Thoracic aorta (tissue), 2 donors: ENCODE measurements around the gene SATB2. TPM values are rescaled to one million over a fixed set of nuclear protein-coding genes. Genes with fewer than 3 reads are reported as not detected.

Experiments
- ATAC-seq: fragments of 150-250 bp; one replicate; pipeline ENCODE4 v1.8.0; 2017; ENCODE audit warnings: low read depth; ENCODE audit not compliant: insufficient number of reproducible peaks, low FRiP score
- DNase-seq: peaks from one replicate; pipeline ENCODE4 v3.0.0-alpha.2; 2020; ENCODE audit warnings: low spot score
- H3K27ac ChIP-seq, 2 donors: fragments of 200-600 bp; sonication (generic); 1 replicate in 1 of 2; 2 replicates in 1 of 2; pipeline ENCODE4 v1.5.1; 2016; ENCODE audit warnings: mild to moderate bottlenecking in 2 of 2, moderate library complexity in 2 of 2
- H3K27me3 ChIP-seq: fragments of 200-600 bp; sonication (generic); replicated peaks from 2 replicates; pipeline ENCODE4 v1.6.0; 2016; ENCODE audit warnings: mild to moderate bottlenecking; ENCODE audit not compliant: insufficient read depth
- H3K36me3 ChIP-seq: fragments of 200-600 bp; sonication (generic); one replicate; pipeline ENCODE4 v1.5.1; 2016
- H3K4me1 ChIP-seq, 2 donors: fragments of 200-600 bp; sonication (generic); 1 replicate in 1 of 2; 2 replicates in 1 of 2; pipeline versions ENCODE4 v1.5.1 to v1.6.0; 2016; ENCODE audit warnings: low read depth in 2 of 2, mild to moderate bottlenecking in 1 of 2; ENCODE audit not compliant: control insufficient read depth in 1 of 2
- H3K4me3 ChIP-seq: fragments of 200-600 bp; sonication (generic); 2 replicates; pipeline ENCODE4 v1.5.1; 2016; ENCODE audit warnings: mild to moderate bottlenecking
- H3K9me3 ChIP-seq: fragments of 200-600 bp; sonication (generic); 2 replicates; pipeline ENCODE4 v1.5.1; 2016
- CTCF ChIP-seq: fragments of 200-600 bp; sonication (generic); IDR thresholded peaks from one replicate; pipeline ENCODE4 v1.5.1; 2019; ENCODE audit warnings: antibody characterized with exemption
- total RNA-seq, 2 donors: library from RNA; depleted of rRNA; stranded (reverse); fragments of >200 nt; gene quantifications; one replicate each; pipeline versions ENCODE4 v1.1.0 to v1.2.3, GENCODE V29; 2016

Gene SATB2
- total RNA-seq, 2 donors from 2014 or later = 4.5 to 5.5 TPM

GRCh38 chr2:199455545-199456382 is 2.0 kb downstream of the SATB2 start:
- DNase-seq (no peak), ATAC-seq (no peak)
- no peaks in the 10 kb centered on the region for H3K36me3 ChIP-seq
- H3K27ac ChIP-seq = no peak overlapping the region
- H3K27me3 ChIP-seq = peaks cover 14% of the 10 kb centered on the region
- TF ChIP-seq CTCF = no peak
- no peaks in the 10 kb centered on the region for H3K9me3 ChIP-seq
- peaks cover 16 to 32% of the 10 kb centered on the region in 2 donors for H3K4me1 ChIP-seq
- peak overlapping the region; percentile 85 for H3K4me3 ChIP-seq

DNA sequence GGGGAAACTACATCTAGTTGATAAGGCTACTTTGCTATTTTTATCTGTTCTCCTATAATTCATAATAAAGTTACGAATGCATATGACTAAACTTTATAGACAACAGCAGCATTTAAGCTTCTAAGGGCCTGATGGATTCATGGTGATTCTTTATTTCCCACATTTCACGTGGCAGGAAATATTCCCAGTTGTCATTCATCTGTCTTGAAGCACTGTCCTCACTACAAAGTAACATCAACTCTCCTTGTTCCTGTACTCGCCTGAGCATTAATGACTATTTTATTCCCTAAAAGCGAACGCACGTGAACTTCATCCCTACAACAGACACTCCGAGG is 2.6 kb downstream of the SATB2 start:
- no peak for TF ChIP-seq CTCF
- Histone ChIP-seq H3K36me3 (no peaks in the 10 kb centered on the region), H3K9me3 (no peaks in the 10 kb centered on the region), H3K4me1 (peaks cover 14 to 28% of the 10 kb centered on the region in 2 donors), H3K27me3 (peaks cover 8% of the 10 kb centered on the region), H3K4me3 (no peak overlapping the region), H3K27ac (no peak overlapping the region)
- no peak for ATAC-seq
- no peak for DNase-seq

DNA sequence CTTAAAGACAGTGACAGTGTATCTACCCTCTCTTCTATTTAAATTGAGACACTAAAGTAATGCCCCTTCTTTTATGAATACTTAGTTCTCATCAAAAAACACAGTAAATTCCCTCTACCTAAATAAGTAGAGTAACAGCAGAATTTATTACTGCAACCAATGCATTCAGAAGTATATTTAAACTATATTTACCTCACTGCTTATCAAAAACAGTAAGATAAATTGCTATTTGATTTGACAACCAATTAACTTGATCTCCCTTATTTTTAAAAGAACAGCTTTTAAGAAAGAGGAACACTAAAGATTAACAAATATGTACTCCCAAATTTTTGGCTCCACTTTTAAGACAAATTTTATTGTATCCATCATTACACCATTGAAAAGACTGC is 4.8 kb downstream of the SATB2 start:
- peaks cover 10 to 24% of the 10 kb centered on the region in 2 donors for H3K4me1 ChIP-seq
- no peaks in the 10 kb centered on the region for H3K36me3 ChIP-seq
- ATAC-seq = no peak
- TF ChIP-seq CTCF = no peak
- no peaks in the 10 kb centered on the region for H3K9me3 ChIP-seq
- no peak for DNase-seq
- no peak overlapping the region for H3K4me3 ChIP-seq
- H3K27me3 ChIP-seq = peaks cover 6% of the 10 kb centered on the region
- H3K27ac ChIP-seq = no peak overlapping the region

- no peak for ATAC-seq
- H3K4me1 ChIP-seq = peaks cover 10 to 20% of the 10 kb centered on the region in 2 donors
- no peak overlapping the region for H3K4me3 ChIP-seq
- no peak for TF ChIP-seq CTCF
- no peaks in the 10 kb centered on the region for H3K9me3 ChIP-seq
- DNase-seq = no peak
- H3K36me3 ChIP-seq = no peaks in the 10 kb centered on the region
- peaks cover 6% of the 10 kb centered on the region for H3K27me3 ChIP-seq
- H3K27ac ChIP-seq = no peak overlapping the region
These were observed 5.3 kb downstream of the SATB2 start for GRCh38 chr2:199452260-199452990.

GRCh38 chr2:199449956-199450355 is 7.8 kb downstream of the SATB2 start:
- H3K36me3 ChIP-seq = no peaks in the 10 kb centered on the region
- no peak overlapping the region for H3K4me3 ChIP-seq
- H3K4me1 ChIP-seq = no peaks in the 10 kb centered on the region
- TF ChIP-seq CTCF = no peak
- ATAC-seq (no peak), DNase-seq (no peak)
- H3K9me3 ChIP-seq = no peaks in the 10 kb centered on the region
- peaks cover 6% of the 10 kb centered on the region for H3K27me3 ChIP-seq
- H3K27ac ChIP-seq = no peak overlapping the region
